Duodenal mucosa (tissue), 2 donors: ENCODE measurements around the gene RAB31.

Experiments used
- H3K27ac ChIP-seq: one replicate; pipeline ENCODE4 v1.7.0; 2013; ENCODE audit warnings: low read depth, low read length
- H3K27me3 ChIP-seq, 2 donors: one replicate each; pipeline ENCODE4 v1.7.0; 2013; ENCODE audit warnings: low read length in 2 of 2, control low read depth in 1 of 2; ENCODE audit not compliant: insufficient read depth in 2 of 2, control insufficient read depth in 1 of 2
- H3K36me3 ChIP-seq, 2 donors: one replicate each; pipeline ENCODE4 v1.7.0; 2013; ENCODE audit warnings: low read length in 2 of 2, control low read depth in 1 of 2; ENCODE audit not compliant: insufficient read depth in 2 of 2, control insufficient read depth in 1 of 2
- H3K4me1 ChIP-seq, 2 donors: one replicate each; pipeline ENCODE4 v1.7.0; 2013; ENCODE audit warnings: low read length in 2 of 2, control low read depth in 1 of 2; ENCODE audit not compliant: insufficient read depth in 2 of 2, control insufficient read depth in 1 of 2
- H3K4me3 ChIP-seq, 2 donors: one replicate each; pipeline ENCODE4 v1.7.0; 2013; ENCODE audit warnings: low read length in 2 of 2, low read depth in 1 of 2
- H3K9ac ChIP-seq, 2 donors: one replicate each; pipeline ENCODE4 v1.7.0; 2013; ENCODE audit warnings: low read length in 2 of 2, low read depth in 1 of 2
- H3K9me3 ChIP-seq, 2 donors: one replicate each; pipeline ENCODE4 v1.7.0; 2013; ENCODE audit warnings: low read length in 2 of 2, control low read depth in 1 of 2; ENCODE audit not compliant: control insufficient read depth in 1 of 2

RAB31 gene

GRCh38 chr18:9782073-9782857, 74.2 kb downstream of the RAB31 start:
- Histone ChIP-seq H3K4me1 (peaks cover 3 to 15% of the 10 kb centered on the region in 2 donors), H3K9me3 (no peaks in the 10 kb centered on the region), H3K36me3 (no peaks in the 10 kb centered on the region), H3K9ac (no peak overlapping the region), H3K27me3 (no peaks in the 10 kb centered on the region), H3K4me3 (no peak overlapping the region), H3K27ac (no peak overlapping the region)

GRCh38 chr18:9786631-9787030, 78.5 kb downstream of the RAB31 start:
- Histone ChIP-seq H3K27ac (no peak overlapping the region), H3K27me3 (no peaks in the 10 kb centered on the region), H3K4me1 (peaks cover 0 to 12% of the 10 kb centered on the region in 2 donors), H3K36me3 (no peaks in the 10 kb centered on the region), H3K4me3 (no peak overlapping the region), H3K9ac (no peak overlapping the region), H3K9me3 (no peaks in the 10 kb centered on the region)

GRCh38 chr18:9787036-9787435, 78.9 kb downstream of the RAB31 start:
- no peak overlapping the region for H3K9ac ChIP-seq
- peaks cover 0 to 8% of the 10 kb centered on the region in 2 donors for H3K4me1 ChIP-seq
- H3K27ac ChIP-seq: no peak overlapping the region

GRCh38 chr18:9787712-9788111, 79.6 kb downstream of the RAB31 start:
- Histone ChIP-seq H3K36me3 (no peaks in the 10 kb centered on the region), H3K27ac (no peak overlapping the region), H3K27me3 (no peaks in the 10 kb centered on the region), H3K9me3 (no peaks in the 10 kb centered on the region), H3K4me3 (no peak overlapping the region), H3K4me1 (peaks cover 0 to 4% of the 10 kb centered on the region in 2 donors), H3K9ac (no peak overlapping the region)

More at GRCh38 chr18:9787036-9787435, 78.9 kb downstream of the RAB31 start:
- Histone ChIP-seq H3K4me3 (no peak overlapping the region), H3K9me3 (no peaks in the 10 kb centered on the region), H3K36me3 (no peaks in the 10 kb centered on the region), H3K27me3 (no peaks in the 10 kb centered on the region)

GRCh38 chr18:9788140-9788539, 80.0 kb downstream of the RAB31 start:
- Histone ChIP-seq H3K36me3 (no peaks in the 10 kb centered on the region), H3K27ac (no peak overlapping the region), H3K27me3 (no peaks in the 10 kb centered on the region), H3K4me3 (no peak overlapping the region), H3K4me1 (peaks cover 0 to under 1% of the 10 kb centered on the region in 2 donors), H3K9ac (no peak overlapping the region), H3K9me3 (no peaks in the 10 kb centered on the region)

- Histone ChIP-seq H3K27me3 (no peaks in the 10 kb centered on the region), H3K4me3 (no peak overlapping the region), H3K4me1 (no peaks in the 10 kb centered on the region), H3K27ac (no peak overlapping the region), H3K36me3 (no peaks in the 10 kb centered on the region), H3K9ac (no peak overlapping the region), H3K9me3 (no peaks in the 10 kb centered on the region)
Measured at GRCh38 chr18:9788860-9789259, 80.8 kb downstream of the RAB31 start.

- H3K4me3 ChIP-seq: no peak overlapping the region
- no peaks in the 10 kb centered on the region for H3K9me3 ChIP-seq
- H3K27ac ChIP-seq: no peak overlapping the region
- no peak overlapping the region for H3K9ac ChIP-seq
- no peaks in the 10 kb centered on the region for H3K4me1 ChIP-seq
- H3K36me3 ChIP-seq: no peaks in the 10 kb centered on the region
- H3K27me3 ChIP-seq: no peaks in the 10 kb centered on the region
Measured at GRCh38 chr18:9790261-9790660, 82.2 kb downstream of the RAB31 start.

- Histone ChIP-seq H3K9me3 (no peaks in the 10 kb centered on the region), H3K27me3 (no peaks in the 10 kb centered on the region), H3K4me1 (no peaks in the 10 kb centered on the region), H3K36me3 (no peaks in the 10 kb centered on the region), H3K27ac (no peak overlapping the region), H3K9ac (no peak overlapping the region), H3K4me3 (no peak overlapping the region)
Measured at GRCh38 chr18:9791991-9792390, 83.9 kb downstream of the RAB31 start.

- no peaks in the 10 kb centered on the region for H3K36me3 ChIP-seq
- no peak overlapping the region for H3K4me3 ChIP-seq
- no peaks in the 10 kb centered on the region for H3K4me1 ChIP-seq
- H3K27ac ChIP-seq: no peak overlapping the region
- no peaks in the 10 kb centered on the region for H3K9me3 ChIP-seq
- no peak overlapping the region for H3K9ac ChIP-seq
- no peaks in the 10 kb centered on the region for H3K27me3 ChIP-seq
Measured at GRCh38 chr18:9792565-9793245, 84.6 kb downstream of the RAB31 start.

- H3K4me3 ChIP-seq: no peak overlapping the region
- H3K9ac ChIP-seq: no peak overlapping the region
- no peak overlapping the region for H3K27ac ChIP-seq
- no peaks in the 10 kb centered on the region for H3K4me1 ChIP-seq
- no peaks in the 10 kb centered on the region for H3K27me3 ChIP-seq
- H3K36me3 ChIP-seq: no peaks in the 10 kb centered on the region
- no peaks in the 10 kb centered on the region for H3K9me3 ChIP-seq
Measured at GRCh38 chr18:9796011-9796410, 87.9 kb downstream of the RAB31 start.
